GM12878 (cell line): ENCODE measurements around the gene TOPAZ1. TPM values are rescaled to one million over a fixed set of nuclear protein-coding genes. Genes with fewer than 3 reads are reported as not detected.

ENCODE experiments used
- ATAC-seq: fragments of 200-7000 bp; cut with Tn5 transposase; 3 replicates; pipeline ENCODE4 v1.9.1; 2020; ENCODE audit warnings: mild to moderate bottlenecking, moderate library complexity
- BruUV-seq: library from RNA; stranded (reverse); fragments of 400-500 nt; replicated peaks from 2 replicates; lab custom pipeline; 2021; lab: Mats Ljungman, UMichigan
- CTCF ChIA-PET: fragments of 300-600 bp; sonication (Branson Sonifier 250); formaldehyde crosslinking; extraction: SDS; loops from one replicate; lab custom pipeline; 2021; ENCODE audit warnings: inconsistent platforms; lab: Yijun Ruan, JAX
- POLR2A ChIA-PET: fragments of 350-600 bp; formaldehyde crosslinking; extraction: SDS; loops from one replicate; lab custom pipeline; 2021; ENCODE audit warnings: inconsistent platforms; lab: Charles Lee
- RAD21 ChIA-PET: fragments of 300-600 bp; sonication (Branson Sonifier 250); formaldehyde crosslinking; loops from one replicate; lab custom pipeline; 2023; ENCODE audit warnings: antibody characterized with exemption; ENCODE audit not compliant: unreplicated experiment; lab: Charles Lee
- SMC1A ChIA-PET: fragments of 300-600 bp; sonication (Branson Sonifier 250); formaldehyde crosslinking; loops from one replicate; lab custom pipeline; 2023; ENCODE audit not compliant: unreplicated experiment, uncharacterized antibody; lab: Charles Lee
- DNase-seq: peaks from one replicate; pipeline ENCODE4 v3.0.0-alpha.2; 2011; ENCODE audit warnings: low read depth, low spot score
- FAIRE-seq: peaks from 3 replicates; lab custom pipeline; 2011; peaks lifted over from hg19 to GRCh38; lab: Jason Lieb, UNC
- H2AFZ ChIP-seq: 2 replicates; pipeline ENCODE4 v1.6.0; 2011; ENCODE audit warnings: low read depth, low read length, control low read depth; ENCODE audit not compliant: control insufficient read depth
- H3K27ac ChIP-seq: 2 replicates; pipeline ENCODE4 v1.5.1; 2011; ENCODE audit warnings: control low read depth; ENCODE audit not compliant: control insufficient read depth, insufficient read depth
- H3K27me3 ChIP-seq, 2 experiments: replicated peaks in 1 of 2; 2 replicates each; pipeline versions ENCODE4 v1.6.0 to v1.6.1; 2011; ENCODE audit warnings: low read length in 1 of 2; ENCODE audit not compliant: control insufficient read depth in 2 of 2, insufficient read depth in 2 of 2
- H3K36me3 ChIP-seq, 2 experiments: 2 replicates each; pipeline ENCODE4 v1.5.1; 2011; ENCODE audit warnings: low read length in 1 of 2; ENCODE audit not compliant: control insufficient read depth in 2 of 2, insufficient read depth in 2 of 2
- H3K4me1 ChIP-seq: 2 replicates; pipeline ENCODE4 v1.6.1; 2011; ENCODE audit warnings: mild to moderate bottlenecking, low read length, moderate library complexity, mixed read lengths; ENCODE audit not compliant: control insufficient read depth, insufficient read depth
- H3K4me2 ChIP-seq: 2 replicates; pipeline ENCODE4 v1.6.0; 2011; ENCODE audit warnings: control low read depth; ENCODE audit not compliant: control insufficient read depth, insufficient read depth
- H3K4me3 ChIP-seq: fragments of 200-600 bp; sonication (generic); 2 replicates; pipeline ENCODE4 v1.5.1; 2016
- H3K79me2 ChIP-seq: 2 replicates; pipeline ENCODE4 v1.6.0; 2011; ENCODE audit warnings: low read length; ENCODE audit not compliant: control insufficient read depth, insufficient read depth
- H3K9ac ChIP-seq: 2 replicates; pipeline ENCODE4 v1.8.0; 2011; ENCODE audit warnings: low read length, control low read depth, mixed read lengths; ENCODE audit not compliant: control insufficient read depth, insufficient read depth
- H3K9me3 ChIP-seq: replicated peaks from 3 replicates; pipeline ENCODE4 v1.5.1; 2011; ENCODE audit warnings: mild to moderate bottlenecking, low read length; ENCODE audit not compliant: control insufficient read depth, insufficient read depth
- H4K20me1 ChIP-seq: 2 replicates; pipeline ENCODE4 v1.6.0; 2011; ENCODE audit not compliant: control insufficient read depth, insufficient read depth
- CTCF ChIP-seq, 3 experiments: IDR thresholded peaks in 2 of 3; conservative IDR thresholded peaks in 1 of 3; 2 replicates each; pipeline ENCODE4 v1.5.1; 2011; ENCODE audit warnings: low read depth in 3 of 3, low read length in 3 of 3, mild to moderate bottlenecking in 3 of 3, control low read depth in 2 of 3, moderate library complexity in 2 of 3, inconsistent platforms in 1 of 3, mixed read lengths in 1 of 3; ENCODE audit not compliant: control insufficient read depth in 2 of 3, insufficient read depth in 1 of 3; ENCODE audit errors: extremely low read depth in 1 of 3
- ETV6 ChIP-seq, 2 experiments: fragments of 450-650 bp in 1 of 2; IDR thresholded peaks in 1 of 2; conservative IDR thresholded peaks in 1 of 2; 2 replicates each; pipeline ENCODE4 v1.6.1; 2014; ENCODE audit warnings: antibody characterized with exemption in 1 of 2, borderline replicate concordance in 1 of 2, low read depth in 1 of 2, mild to moderate bottlenecking in 1 of 2, moderate library complexity in 1 of 2
- IRF5 ChIP-seq: fragments of 450-650 bp; IDR thresholded peaks from 2 replicates; pipeline ENCODE4 v1.6.1; 2017; ENCODE audit warnings: borderline replicate concordance
- JUNB ChIP-seq: IDR thresholded peaks from 2 replicates; pipeline ENCODE4 v1.6.1; 2016; ENCODE audit warnings: antibody characterized with exemption, mild to moderate bottlenecking
- MEF2A ChIP-seq: IDR thresholded peaks from 2 replicates; pipeline ENCODE4 v1.6.1; 2011; ENCODE audit warnings: low read depth, mild to moderate bottlenecking, low read length, moderate library complexity; ENCODE audit not compliant: insufficient read depth
- NFXL1 ChIP-seq: fragments of 450-650 bp; IDR thresholded peaks from 2 replicates; pipeline ENCODE4 v1.6.1; 2017; ENCODE audit warnings: antibody characterized with exemption, mild to moderate bottlenecking, borderline replicate concordance
- NR2C2 ChIP-seq: IDR thresholded peaks from 2 replicates; pipeline ENCODE4 v1.6.1; 2011; ENCODE audit warnings: borderline replicate concordance, low read depth; ENCODE audit not compliant: control insufficient read depth, insufficient read length
- RAD51 ChIP-seq: fragments of 450-650 bp; IDR thresholded peaks from 2 replicates; pipeline ENCODE4 v1.6.1; 2016; ENCODE audit warnings: moderate library complexity, mild to moderate bottlenecking, inconsistent platforms
- SMC3 ChIP-seq: IDR thresholded peaks from 2 replicates; pipeline ENCODE4 v1.6.1; 2011; ENCODE audit warnings: low read length, improper control_type of control experiment, borderline replicate concordance
- SPI1 ChIP-seq: IDR thresholded peaks from 2 replicates; pipeline ENCODE4 v1.6.1; 2011; ENCODE audit warnings: low read depth, mild to moderate bottlenecking, low read length, moderate library complexity, borderline replicate concordance; ENCODE audit not compliant: insufficient read depth
- SREBF1 ChIP-seq: IDR thresholded peaks from 2 replicates; pipeline ENCODE4 v1.6.1; 2012; ENCODE audit warnings: mild to moderate bottlenecking, low read length
- SUZ12 ChIP-seq: fragments of 200-600 bp; sonication (generic); IDR thresholded peaks from one replicate; pipeline ENCODE4 v1.6.1; 2018; ENCODE audit warnings: antibody characterized with exemption, mild to moderate bottlenecking; ENCODE audit not compliant: unreplicated experiment
- ZBTB33 ChIP-seq: fragments of 450-650 bp; IDR thresholded peaks from 2 replicates; pipeline ENCODE4 v1.6.1; 2017; ENCODE audit warnings: mild to moderate bottlenecking
- WGBS: methylation state at CpG from one replicate; pipeline ENCODE4 v1.1.6; 2016; ENCODE audit warnings: low lambda C conversion rate; ENCODE audit not compliant: insufficient replicate concordance, insufficient coverage; ENCODE audit errors: missing lambda C conversion rate; 5-methylcytosine and 5-hydroxymethylcytosine counted together
- in situ Hi-C: fragments of 300-500 bp; cut with MboI; formaldehyde crosslinking; loops from 9 replicates; pipeline ENCODE4 v1.14.3; 2018; ENCODE audit warnings: mixed read lengths
- intact Hi-C: fragments of 100-400 bp; cut with micrococcal nuclease; formaldehyde crosslinking; loops from one replicate; pipeline ENCODE4 v1.14.2; 2022; ENCODE audit not compliant: unreplicated experiment
- polyA plus RNA-seq, 11 experiments: library from polyadenylated mRNA; depleted of rRNA in 4 of 11; unstranded in 6 of 11; stranded (reverse) in 5 of 11; fragments of >200 nt; fragmentation: Nextera tagmentation in 4 of 11; fragmentation: Illumina TruSeq in 1 of 11; extraction: Ambion mirVana in 4 of 11; extraction: Trizol in 1 of 11; gene quantifications; 1 replicate in 1 of 11; 2 replicates in 10 of 11; pipeline versions ENCODE4 v1.2.1 to v1.2.3, GENCODE V29; 2011 to 2016; ENCODE audit warnings: inconsistent platforms in 2 of 11, missing spikeins in 2 of 11, low read depth in 1 of 11
- total RNA-seq, 4 experiments: library from RNA; depleted of rRNA in 3 of 4; stranded (reverse); fragments of >200 nt in 3 of 4; fragmentation: Illumina TruSeq in 1 of 4; extraction: Trizol in 1 of 4; gene quantifications; 2 replicates each; pipeline versions ENCODE4 v1.2.1 to v1.2.3, GENCODE V29; 2013 to 2021

The TOPAZ1 gene
- total and polyA plus RNA-seq, 10 of the 15 experiments (the other 5 are each of a cell fraction or from before 2014, with no cell fraction given): 0.02 TPM; not detected in 9

- H3K36me3 ChIP-seq: no peaks in the 10 kb centered on the region
- under 1% methylated on average over 65 of the region's 77 CpGs for WGBS
- no peaks in the 10 kb centered on the region for H3K27me3 ChIP-seq
- SMC1A ChIA-PET: interaction anchor here (1.1 to 5.1 kb wide), 9 partner anchors 9 to 181 kb away, joined by 3 to 40 read pairs (median 9); partner anchors contain the start of gene ZNF445
- DNase-seq: peak; percentile 92
- H3K9me3 ChIP-seq: no peaks in the 10 kb centered on the region
- CTCF ChIA-PET: interaction anchor here (1.1 to 3.2 kb wide), 5 partner anchors 14 to 180 kb away, joined by 3 to 19 read pairs (median 7); no protein-coding TSS in a partner anchor
- no peaks in the 10 kb centered on the region for H3K4me1 ChIP-seq
- peak within 1 kb of the TSS; percentile 95 for H3K27ac ChIP-seq
- peak; percentile 85 for FAIRE-seq
- H3K4me2 ChIP-seq: peak within 1 kb of the TSS; percentile 64
- peak within 1 kb of the TSS; percentile 87 for H3K4me3 ChIP-seq
- intact Hi-C loops (loop anchor here (1.0 to 5.0 kb wide), 2 partner anchors 101 to 174 kb away; no protein-coding TSS in a partner anchor), in situ Hi-C loops (no loop called here)
- peak; percentile 97 for ATAC-seq
- peak within 1 kb of the TSS; percentile 93 for H2AFZ ChIP-seq
- RAD21 ChIA-PET: interaction anchor here (0.6 to 4.9 kb wide), 10 partner anchors 14 to 702 kb away, joined by 3 to 35 read pairs (median 5); partner anchors contain the start of gene ZNF445
- H4K20me1 ChIP-seq: no peaks in the 10 kb centered on the region
- BruUV-seq: no TSS peak
- POLR2A ChIA-PET: interaction anchor here (0.6 to 2.8 kb wide), 14 partner anchors 10 to 427 kb away, joined by 3 to 12 read pairs (median 4); no protein-coding TSS in a partner anchor
- H3K79me2 ChIP-seq: peaks cover 23% of the 10 kb centered on the region
- peak within 1 kb of the TSS; percentile 93 for H3K9ac ChIP-seq
- TF ChIP-seq JUNB (no peak), SUZ12 (no peak), RAD51 (no peak), MEF2A (0 out of 2 replicates have a peak, but pooled peaks have one; percentile 47), SMC3 (no peak), NR2C2 (no peak), SREBF1 (no peak; the same call in 1 of the 2 replicates), IRF5 (no peak), ZBTB33 (no peak), CTCF (IDR thresholded peaks at IDR 0.05 in 2 of 3, conservative IDR thresholded peaks at IDR 0.05 in 1 of 3; ENCODE audit: control insufficient read depth in 2 of 3, extremely low read depth in 1 of 3, insufficient read depth in 1 of 3, low read depth in 3 of 3, low read length in 3 of 3) (no peak), ETV6 (conservative IDR thresholded peaks at IDR 0.05 in 1 of 2, IDR thresholded peaks at IDR 0.05 in 1 of 2; ENCODE audit: borderline replicate concordance in 1 of 2, low read depth in 1 of 2) (no peak), NFXL1 (no peak), SPI1 (no peak)
Observed at GRCh38 chr3:44338010-44338827, 96.5 kb downstream of the TOPAZ1 start, which contains the start of gene TCAIM. Gene TCAIM, plus strand, starts transcription at chr3:44338766. Its CDS starts 16,017 bp downstream, at chr3:44354783.
